Fibroblast of skin of right quadriceps (primary cell): ENCODE data around the gene PTGES3.

Experiments
- DNase-seq: peaks from one replicate; pipeline ENCODE4 v3.0.0-alpha.2; 2013

The PTGES3 gene

GRCh38 chr12:56645717-56646446 lies 42.2 kb downstream of the PTGES3 start, which contains the start of gene ATP5F1B:
ATP5F1B (minus strand) TSS chr12:56645984; CDS start chr12:56645963, 21 bp downstream.
- DNase-seq = peak; percentile 100

GRCh38 chr12:56645201-56645716 lies 42.8 kb downstream of the PTGES3 start:
- DNase-seq = no peak

- no peak for DNase-seq
Measured at GRCh38 chr12:56644654-56645053, 43.4 kb downstream of the PTGES3 start.

GRCh38 chr12:56641219-56641618 lies 46.9 kb downstream of the PTGES3 start:
- DNase-seq = no peak

- DNase-seq = no peak
Measured at GRCh38 chr12:56637621-56638020, 50.5 kb downstream of the PTGES3 start.

GRCh38 chr12:56636675-56637540 lies 51.2 kb downstream of the PTGES3 start:
- DNase-seq = peak; percentile 100

GRCh38 chr12:56635806-56636674 lies 52.0 kb downstream of the PTGES3 start:
- DNase-seq = peak; percentile 84

- DNase-seq = peak; percentile 85
Measured at GRCh38 chr12:56634837-56635791, 53.0 kb downstream of the PTGES3 start.

GRCh38 chr12:56634242-56634836 lies 53.7 kb downstream of the PTGES3 start:
- no peak for DNase-seq

GRCh38 chr12:56633468-56634241 lies 54.4 kb downstream of the PTGES3 start:
- no peak for DNase-seq

- DNase-seq = no peak
Measured at GRCh38 chr12:56632701-56633467, 55.2 kb downstream of the PTGES3 start.

GRCh38 chr12:56631790-56632700 lies 56.0 kb downstream of the PTGES3 start:
- DNase-seq = peak; percentile 20

GRCh38 chr12:56630180-56630632 lies 57.9 kb downstream of the PTGES3 start, which contains the start of gene BAZ2A:
BAZ2A (minus strand) TSS chr12:56630326; CDS start chr12:56617530, 12,796 bp downstream.
- DNase-seq = peak; percentile 76

GRCh38 chr12:56629459-56630179 lies 58.5 kb downstream of the PTGES3 start:
- peak; percentile 8 for DNase-seq

GRCh38 chr12:56628671-56629458 lies 59.2 kb downstream of the PTGES3 start:
- DNase-seq = peak; percentile 40

- no peak for DNase-seq
Measured at GRCh38 chr12:56626701-56627100, 61.4 kb downstream of the PTGES3 start.
